ENCODE results near the gene SGMS1. TPM values are rescaled to one million over a fixed set of nuclear protein-coding genes. Genes with fewer than 3 reads are reported as not detected.

Gene SGMS1
- total and polyA plus RNA-seq, 2 experiments from 2014 or later, result 15.0 to 34.7 TPM

- Mint-ChIP-seq H3K4me1 (peaks cover 35% of the 10 kb centered on the region), H3K9me3 (no peaks in the 10 kb centered on the region), H3K4me3 (no peak overlapping the region), H3K27me3 (ENCODE audit: insufficient read depth, low read depth, poor library complexity) (peaks cover 4% of the 10 kb centered on the region), H3K27ac (no peak overlapping the region), H3K36me3 (ENCODE audit: low read depth) (peaks cover 14% of the 10 kb centered on the region)
- Histone ChIP-seq H3F3A (replicated peaks; ENCODE audit: low read depth) (no peaks in the 10 kb centered on the region), H3K36me3 (ENCODE audit: insufficient read depth) (no peaks in the 10 kb centered on the region), H3K4me1 (ENCODE audit: insufficient read depth) (peaks cover 18% of the 10 kb centered on the region), H3K27me3 (ENCODE audit: insufficient read depth) (no peaks in the 10 kb centered on the region), H3K4me2 (no peak overlapping the region), H3K79me2 (replicated peaks; ENCODE audit: insufficient read depth) (no peaks in the 10 kb centered on the region), H2AFZ (no peak overlapping the region), H3K4me3 (no peak overlapping the region), H3K27ac (ENCODE audit: low read depth) (no peak overlapping the region), H4K20me1 (replicated peaks; ENCODE audit: insufficient read depth) (no peaks in the 10 kb centered on the region), H3K9me2 (ENCODE audit: insufficient read depth) (no peaks in the 10 kb centered on the region)
- ATAC-seq (no peak), DNase-seq (ENCODE audit: low spot score) (no peak)
- TF ChIP-seq ETS1 (IDR thresholded peaks at IDR 0.05), result no peak
- TF ChIP-seq EZH2phosphoT487 (IDR thresholded peaks at IDR 0.05; ENCODE audit: unreplicated experiment), result no peak
- TF ChIP-seq ZNF462 (CRISPR knock-in tag; IDR thresholded peaks at IDR 0.05), result no peak
- TF ChIP-seq JUNB (IDR thresholded peaks at IDR 0.05; ENCODE audit: unreplicated experiment), result no peak
- TF ChIP-seq ZNF331 (CRISPR knock-in tag; IDR thresholded peaks at IDR 0.05; ENCODE audit: low read depth), result no peak
- TF ChIP-seq NANOG (IDR thresholded peaks at IDR 0.05; ENCODE audit: borderline replicate concordance), result no peak
- TF ChIP-seq CTCF (conservative IDR thresholded peaks at IDR 0.05; ENCODE audit: low read depth in 2 of 2), result no peak
- no peak for TF ChIP-seq CREB1 (CRISPR knock-in tag; IDR thresholded peaks at IDR 0.05; ENCODE audit: low read depth)
- no peak for TF ChIP-seq STAT1 (IDR thresholded peaks at IDR 0.05; ENCODE audit: unreplicated experiment)
- no peak for TF ChIP-seq REST (IDR thresholded peaks at IDR 0.05; ENCODE audit: unreplicated experiment)
Measured at GRCh38 chr10:50361946-50362345, 261.8 kb downstream of the SGMS1 start.
